Fibroblast of lung (primary cell): ENCODE measurements around the gene PCBP4. TPM values are rescaled to one million over a fixed set of nuclear protein-coding genes. Genes with fewer than 3 reads are reported as not detected.

ENCODE experiments used
- DNase-seq, 2 donors: peaks; one replicate each; pipeline versions ENCODE4 v3.0.0 to v3.0.0-alpha.2; 2010; ENCODE audit warnings: low read depth in 2 of 2
- H2AFZ ChIP-seq: 2 replicates; pipeline ENCODE4 v1.5.1; 2012; ENCODE audit warnings: low read length, control low read depth, inconsistent platforms
- H3K27ac ChIP-seq: 2 replicates; pipeline ENCODE4 v1.5.1; 2011; ENCODE audit warnings: low read length, control low read depth; ENCODE audit not compliant: insufficient read depth
- H3K27me3 ChIP-seq: 2 replicates; pipeline ENCODE4 v1.5.1; 2011; ENCODE audit warnings: mild to moderate bottlenecking, low read length; ENCODE audit not compliant: control insufficient read depth, insufficient read depth
- H3K36me3 ChIP-seq: 2 replicates; pipeline ENCODE4 v1.5.1; 2011; ENCODE audit warnings: low read length; ENCODE audit not compliant: control insufficient read depth, insufficient read depth
- H3K4me1 ChIP-seq: 2 replicates; pipeline ENCODE4 v1.5.1; 2011; ENCODE audit warnings: low read length; ENCODE audit not compliant: control insufficient read depth, insufficient read depth; ENCODE audit errors: extremely low read depth
- H3K4me2 ChIP-seq: 2 replicates; pipeline ENCODE4 v1.5.1; 2011; ENCODE audit warnings: low read length, control low read depth; ENCODE audit not compliant: insufficient read depth; ENCODE audit errors: extremely low read depth
- H3K4me3 ChIP-seq, 4 experiments: fragments of 200-600 bp in 1 of 4; sonication (generic) in 1 of 4; replicated peaks in 1 of 4; 2 replicates each; pipeline ENCODE4 v1.5.1; 2011 to 2016; ENCODE audit warnings: low read length in 4 of 4, low read depth in 3 of 4, mild to moderate bottlenecking in 3 of 4, control low read depth in 2 of 4, inconsistent platforms in 1 of 4, mixed read lengths in 1 of 4; ENCODE audit not compliant: insufficient read depth in 1 of 4; ENCODE audit errors: control extremely low read depth in 1 of 4
- H3K79me2 ChIP-seq: 2 replicates; pipeline ENCODE4 v1.5.1; 2012; ENCODE audit warnings: mild to moderate bottlenecking, low read length, inconsistent platforms; ENCODE audit not compliant: control insufficient read depth, insufficient read depth
- H3K9ac ChIP-seq: 2 replicates; pipeline ENCODE4 v1.5.1; 2011; ENCODE audit warnings: mild to moderate bottlenecking, low read length, control low read depth; ENCODE audit not compliant: insufficient read depth
- H3K9me3 ChIP-seq: 2 replicates; pipeline ENCODE4 v1.5.1; 2012; ENCODE audit warnings: low read depth, low read length; ENCODE audit not compliant: control insufficient read depth, insufficient read depth
- H4K20me1 ChIP-seq: 2 replicates; pipeline ENCODE4 v1.5.1; 2011; ENCODE audit warnings: low read length; ENCODE audit not compliant: control insufficient read depth, insufficient read depth; ENCODE audit errors: extremely low read depth
- EZH2 ChIP-seq: IDR thresholded peaks from 2 replicates; pipeline ENCODE4 v1.5.1; 2012; ENCODE audit warnings: low read length, control low read depth, mild to moderate bottlenecking; ENCODE audit errors: missing control alignments
- polyA plus RNA-seq, 2 donors: library from polyadenylated mRNA; depleted of rRNA in 1 of 2; stranded (reverse) in 1 of 2; unstranded in 1 of 2; fragments of >200 nt; gene quantifications; 2 replicates each; pipeline ENCODE4 v1.2.1, GENCODE V29; 2011 to 2012; ENCODE audit warnings: missing spikeins in 1 of 2
- total RNA-seq: library from RNA; depleted of rRNA; stranded (reverse); fragments of >200 nt; gene quantifications from 2 replicates; pipeline ENCODE4 v1.2.1, GENCODE V29; 2014
- TF ChIP-seq, protein P1 (sequence below), 2 donors: IDR thresholded peaks in 1 of 2; conservative IDR thresholded peaks in 1 of 2; 1 replicate in 1 of 2; 2 replicates in 1 of 2; pipeline ENCODE4 v1.5.1; 2011 to 2012; ENCODE audit warnings: low read length in 2 of 2, control low read depth in 1 of 2, inconsistent platforms in 1 of 2, low read depth in 1 of 2, mild to moderate bottlenecking in 1 of 2

PCBP4 gene
- total and polyA plus RNA-seq, 2 donors (not counting 1 experiment from before 2014, with no cell fraction given), result 40.2 to 46.2 TPM

DNA sequence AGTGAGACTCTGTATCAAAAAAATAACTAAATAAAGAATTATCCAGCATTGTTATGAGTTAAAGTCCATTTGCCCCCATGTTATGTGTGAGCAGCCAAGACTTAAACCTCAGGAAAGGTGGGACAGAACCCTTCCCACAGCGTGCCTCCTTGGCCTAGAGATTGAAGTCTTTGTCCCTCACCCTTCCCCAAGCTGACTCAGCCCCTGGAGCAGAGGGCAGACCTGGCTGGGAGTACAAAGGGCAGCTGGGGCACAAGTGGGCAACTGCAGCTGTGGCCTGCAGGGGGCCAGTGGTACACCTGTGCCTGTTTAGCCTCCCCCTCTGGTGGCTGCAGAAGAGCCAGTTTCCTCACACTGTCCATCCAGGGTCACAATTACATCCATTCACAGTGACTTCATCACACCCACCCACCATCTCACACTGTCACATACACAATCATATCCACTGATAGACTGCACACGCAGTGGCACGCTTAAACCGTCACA lies 15.1 kb upstream of the PCBP4 start:
- Histone ChIP-seq H3K4me3 (peak overlapping the region; percentile 55 to 75 (median 66)), H3K9me3 (no peaks in the 10 kb centered on the region), H3K36me3 (peaks cover 1% of the 10 kb centered on the region), H3K4me2 (peak overlapping the region; percentile 92), H4K20me1 (no peaks in the 10 kb centered on the region), H3K79me2 (peaks cover 6% of the 10 kb centered on the region), H3K27ac (peak overlapping the region; percentile 93), H3K27me3 (no peaks in the 10 kb centered on the region), H2AFZ (peak overlapping the region; percentile 39), H3K4me1 (peaks cover 5% of the 10 kb centered on the region), H3K9ac (peak overlapping the region; percentile 73)
- no peak for TF ChIP-seq EZH2
- TF ChIP-seq, protein P1, sequence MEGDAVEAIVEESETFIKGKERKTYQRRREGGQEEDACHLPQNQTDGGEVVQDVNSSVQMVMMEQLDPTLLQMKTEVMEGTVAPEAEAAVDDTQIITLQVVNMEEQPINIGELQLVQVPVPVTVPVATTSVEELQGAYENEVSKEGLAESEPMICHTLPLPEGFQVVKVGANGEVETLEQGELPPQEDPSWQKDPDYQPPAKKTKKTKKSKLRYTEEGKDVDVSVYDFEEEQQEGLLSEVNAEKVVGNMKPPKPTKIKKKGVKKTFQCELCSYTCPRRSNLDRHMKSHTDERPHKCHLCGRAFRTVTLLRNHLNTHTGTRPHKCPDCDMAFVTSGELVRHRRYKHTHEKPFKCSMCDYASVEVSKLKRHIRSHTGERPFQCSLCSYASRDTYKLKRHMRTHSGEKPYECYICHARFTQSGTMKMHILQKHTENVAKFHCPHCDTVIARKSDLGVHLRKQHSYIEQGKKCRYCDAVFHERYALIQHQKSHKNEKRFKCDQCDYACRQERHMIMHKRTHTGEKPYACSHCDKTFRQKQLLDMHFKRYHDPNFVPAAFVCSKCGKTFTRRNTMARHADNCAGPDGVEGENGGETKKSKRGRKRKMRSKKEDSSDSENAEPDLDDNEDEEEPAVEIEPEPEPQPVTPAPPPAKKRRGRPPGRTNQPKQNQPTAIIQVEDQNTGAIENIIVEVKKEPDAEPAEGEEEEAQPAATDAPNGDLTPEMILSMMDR (conservative IDR thresholded peaks at IDR 0.05 in 1 of 2, IDR thresholded peaks at IDR 0.05 in 1 of 2; ENCODE audit: low read depth in 1 of 2, low read length in 2 of 2), result peak; percentile 43 to 52
- DNase-seq, result no peak

- no peak for DNase-seq
- TF ChIP-seq EZH2, result no peak
- TF ChIP-seq, protein P1 (conservative IDR thresholded peaks at IDR 0.05 in 1 of 2, IDR thresholded peaks at IDR 0.05 in 1 of 2; ENCODE audit: low read depth in 1 of 2, low read length in 2 of 2), result no peak
- H3K4me2 ChIP-seq, result no peak overlapping the region
- H3K9ac ChIP-seq, result no peak overlapping the region
- peaks cover 6% of the 10 kb centered on the region for H3K79me2 ChIP-seq
- H4K20me1 ChIP-seq, result no peaks in the 10 kb centered on the region
- no peak overlapping the region for H2AFZ ChIP-seq
- no peak overlapping the region for H3K27ac ChIP-seq
- peaks cover 1% of the 10 kb centered on the region for H3K36me3 ChIP-seq
- H3K4me3 ChIP-seq, result no peak overlapping the region
- H3K27me3 ChIP-seq, result no peaks in the 10 kb centered on the region
- H3K4me1 ChIP-seq, result peaks cover 10% of the 10 kb centered on the region
- no peaks in the 10 kb centered on the region for H3K9me3 ChIP-seq
Measured at GRCh38 chr3:51980253-51980652, 13.0 kb upstream of the PCBP4 start.

GRCh38 chr3:51978143-51978502 lies 10.9 kb upstream of the PCBP4 start:
- Histone ChIP-seq H3K9ac (no peak overlapping the region), H3K4me3 (no peak overlapping the region), H4K20me1 (no peaks in the 10 kb centered on the region), H2AFZ (no peak overlapping the region), H3K27me3 (no peaks in the 10 kb centered on the region), H3K36me3 (peaks cover 1% of the 10 kb centered on the region), H3K4me2 (no peak overlapping the region), H3K79me2 (peaks cover 6% of the 10 kb centered on the region), H3K27ac (no peak overlapping the region), H3K4me1 (peaks cover 13% of the 10 kb centered on the region), H3K9me3 (no peaks in the 10 kb centered on the region)
- DNase-seq, result no peak
- TF ChIP-seq, protein P1 (conservative IDR thresholded peaks at IDR 0.05 in 1 of 2, IDR thresholded peaks at IDR 0.05 in 1 of 2; ENCODE audit: low read depth in 1 of 2, low read length in 2 of 2), result no peak
